GM08714 (cell line): ENCODE data around the gene TMEM72.
A peak's percentile ranks its signal among the peaks of the same experiment; 100 is the strongest.

Experiments
- H3K4me3 ChIP-seq: fragments of 200-500 bp; sonication (Bioruptor generic); 2 replicates; pipeline ENCODE4 v1.5.1; 2014; ENCODE audit warnings: mild to moderate bottlenecking, low read length, inconsistent platforms
- ZNF274 ChIP-seq: IDR thresholded peaks from 2 replicates; pipeline ENCODE4 v1.6.1; 2012; ENCODE audit warnings: mild to moderate bottlenecking, low read depth, low read length

The TMEM72 gene

DNA sequence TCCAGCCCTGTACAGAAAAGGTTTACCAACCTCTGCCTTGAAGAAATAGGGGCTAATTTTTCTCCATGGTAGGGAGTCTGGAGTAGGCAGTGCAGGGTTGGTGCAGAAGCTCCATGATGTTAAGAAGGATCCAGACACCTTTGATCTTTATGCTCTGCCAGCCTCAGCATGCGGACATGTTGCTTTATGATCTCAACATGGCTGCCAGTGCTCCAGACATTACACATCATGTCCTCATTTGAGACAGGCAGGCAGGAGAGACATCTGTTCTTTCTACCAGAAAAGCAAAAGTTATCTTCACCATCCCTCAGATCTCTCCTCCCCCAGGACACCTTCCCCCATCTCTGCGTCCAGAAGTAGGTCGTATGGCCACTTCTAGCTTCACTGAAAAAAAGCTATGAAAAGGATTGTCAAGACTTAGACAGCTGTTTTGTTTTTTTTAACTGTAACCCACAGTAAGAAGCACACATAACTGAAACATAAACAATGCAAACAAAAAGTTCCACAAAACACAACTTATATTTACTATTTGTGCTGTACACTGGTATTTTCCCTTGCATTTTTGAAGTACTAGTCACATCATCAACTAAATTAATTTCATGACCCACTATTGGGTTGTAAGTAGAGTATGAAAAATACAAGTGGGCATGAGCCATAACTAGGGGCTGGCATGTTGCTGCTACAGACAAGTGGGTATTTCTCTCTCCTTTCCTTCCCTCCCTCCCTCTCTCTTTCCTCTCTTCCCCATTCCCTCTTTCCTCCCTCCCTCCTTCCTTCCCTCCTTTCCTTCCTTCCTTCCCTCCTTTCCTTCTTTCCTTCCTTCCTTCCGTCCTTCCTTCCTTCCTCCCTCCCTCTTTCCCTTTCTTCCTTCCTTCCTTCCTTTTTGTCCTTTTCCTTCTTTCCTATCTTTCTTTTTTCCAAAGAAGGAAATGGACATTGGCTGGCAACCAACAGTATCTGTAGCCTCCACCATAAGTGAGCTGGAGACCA lies 45.9 kb downstream of the TMEM72 start:
- TF ChIP-seq ZNF274: no peak
- no peak overlapping the region for H3K4me3 ChIP-seq

DNA sequence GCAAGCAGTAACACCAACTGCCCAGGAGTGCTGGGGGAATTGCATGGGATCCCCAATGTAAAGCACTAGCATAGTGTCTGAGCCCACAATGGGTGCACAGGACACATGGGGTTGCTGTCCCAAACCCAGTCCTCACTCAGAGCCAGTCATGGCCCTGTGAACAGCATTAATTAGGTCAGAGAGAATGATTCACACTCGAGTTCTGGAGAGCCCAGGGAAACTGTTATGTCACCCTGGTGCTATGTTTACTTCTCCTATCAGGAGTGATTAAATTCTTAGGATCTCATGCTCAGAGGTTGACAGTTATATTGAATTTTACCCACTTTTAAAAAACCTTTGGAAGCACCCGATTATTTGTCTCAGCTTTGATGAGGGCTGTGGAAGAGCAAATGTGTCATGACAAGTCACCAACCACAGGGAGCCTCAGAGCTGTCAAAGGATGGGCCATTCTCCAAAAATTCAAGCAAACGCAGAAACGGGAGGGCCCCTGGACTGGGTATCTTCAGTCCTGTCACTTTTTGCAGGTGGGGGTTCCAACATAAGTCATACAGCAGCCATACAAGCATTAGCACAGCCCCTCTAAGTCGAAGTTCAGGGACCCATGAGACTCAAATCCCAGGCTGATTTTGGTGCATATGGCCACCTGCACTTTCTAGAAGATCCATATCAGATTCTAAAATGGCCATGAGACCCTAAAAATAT lies 47.2 kb downstream of the TMEM72 start:
- no peak for TF ChIP-seq ZNF274
- peak overlapping the region; percentile 97 for H3K4me3 ChIP-seq

DNA sequence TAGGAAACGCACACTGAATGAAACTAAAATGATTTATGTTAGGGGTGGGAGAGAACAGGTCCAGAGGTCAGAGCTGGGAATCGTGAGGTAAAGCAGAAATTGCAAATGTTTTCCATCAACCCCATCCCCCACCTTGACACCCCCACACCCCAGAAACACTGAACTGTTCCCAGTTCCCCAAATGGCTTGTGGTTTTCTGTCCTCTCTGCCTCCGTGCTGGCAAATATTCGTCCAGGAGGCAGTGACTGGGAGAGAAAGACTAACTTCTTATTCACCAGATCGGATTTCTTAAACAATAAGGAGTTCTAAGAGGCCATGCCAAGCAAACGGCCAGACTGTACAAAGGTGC lies 47.7 kb downstream of the TMEM72 start:
- peak overlapping the region; percentile 97 for H3K4me3 ChIP-seq
- TF ChIP-seq ZNF274: no peak

DNA sequence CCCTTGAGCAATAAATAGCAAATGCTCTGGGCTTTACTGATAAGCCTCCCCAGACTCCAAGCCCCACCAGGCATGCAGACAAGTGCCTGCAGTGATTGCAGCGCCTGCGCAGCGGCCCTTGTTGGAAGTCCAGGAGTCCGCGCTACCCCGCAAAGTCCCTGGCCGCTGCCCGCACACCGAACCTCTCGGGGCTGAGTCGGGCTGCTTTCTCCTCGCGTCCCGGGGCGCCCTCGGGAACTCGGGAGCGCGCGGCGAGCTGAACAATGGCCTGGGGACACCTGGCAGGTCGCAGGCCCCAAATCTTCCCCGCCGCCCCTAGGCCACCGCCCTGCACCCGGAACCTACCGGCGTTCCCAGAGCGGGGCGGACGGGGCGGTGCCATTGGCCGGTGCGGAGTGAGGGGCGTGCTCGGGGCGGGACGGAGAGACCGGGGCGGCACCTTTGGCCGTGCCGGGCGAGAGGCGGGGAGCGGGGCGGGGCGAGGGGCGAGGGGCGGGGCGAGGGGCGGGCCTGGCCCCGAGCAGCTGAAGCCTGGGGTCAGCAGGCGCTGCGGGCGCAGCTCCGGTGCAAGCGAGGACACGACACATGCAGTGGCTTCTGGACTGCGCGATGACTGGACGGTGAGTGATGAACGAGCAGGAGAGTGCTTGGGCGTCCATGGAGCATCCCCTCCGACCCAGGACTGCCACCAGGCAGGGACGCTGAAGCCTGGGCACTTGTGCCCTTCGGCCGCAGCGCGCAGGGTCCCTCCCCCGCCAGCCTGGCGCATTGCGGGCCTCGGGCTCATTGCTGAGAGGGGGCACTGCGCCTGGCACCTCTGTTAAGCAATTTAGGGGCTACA lies 48.3 kb downstream of the TMEM72 start, which contains the start of gene RASSF4:
Gene RASSF4 (plus strand): TSS at position 556 of the 841 bp plus-strand sequence. CDS start 10,401 bp downstream, outside the sequence.
- no peak for TF ChIP-seq ZNF274
- peak within 1 kb of the TSS; percentile 97 for H3K4me3 ChIP-seq

DNA sequence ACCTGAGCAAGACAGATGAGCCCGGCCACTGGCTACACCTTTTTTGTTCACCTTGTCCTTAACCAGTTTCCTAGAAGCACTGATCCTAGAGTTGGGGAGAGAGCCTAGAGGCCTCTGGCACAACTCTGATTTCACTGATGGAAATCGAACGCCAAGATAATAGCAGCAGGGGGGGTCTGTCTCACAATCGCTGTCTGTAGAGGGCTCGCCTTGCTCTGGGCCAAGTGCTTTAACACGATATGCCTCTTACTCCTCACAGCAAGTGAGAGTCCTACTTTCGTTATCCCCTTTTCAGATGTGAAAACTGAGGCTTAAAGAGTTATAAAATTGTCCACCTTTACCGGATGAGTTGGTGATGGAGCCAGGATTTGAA lies 48.9 kb downstream of the TMEM72 start:
- TF ChIP-seq ZNF274: no peak
- peak overlapping the region; percentile 46 for H3K4me3 ChIP-seq

DNA sequence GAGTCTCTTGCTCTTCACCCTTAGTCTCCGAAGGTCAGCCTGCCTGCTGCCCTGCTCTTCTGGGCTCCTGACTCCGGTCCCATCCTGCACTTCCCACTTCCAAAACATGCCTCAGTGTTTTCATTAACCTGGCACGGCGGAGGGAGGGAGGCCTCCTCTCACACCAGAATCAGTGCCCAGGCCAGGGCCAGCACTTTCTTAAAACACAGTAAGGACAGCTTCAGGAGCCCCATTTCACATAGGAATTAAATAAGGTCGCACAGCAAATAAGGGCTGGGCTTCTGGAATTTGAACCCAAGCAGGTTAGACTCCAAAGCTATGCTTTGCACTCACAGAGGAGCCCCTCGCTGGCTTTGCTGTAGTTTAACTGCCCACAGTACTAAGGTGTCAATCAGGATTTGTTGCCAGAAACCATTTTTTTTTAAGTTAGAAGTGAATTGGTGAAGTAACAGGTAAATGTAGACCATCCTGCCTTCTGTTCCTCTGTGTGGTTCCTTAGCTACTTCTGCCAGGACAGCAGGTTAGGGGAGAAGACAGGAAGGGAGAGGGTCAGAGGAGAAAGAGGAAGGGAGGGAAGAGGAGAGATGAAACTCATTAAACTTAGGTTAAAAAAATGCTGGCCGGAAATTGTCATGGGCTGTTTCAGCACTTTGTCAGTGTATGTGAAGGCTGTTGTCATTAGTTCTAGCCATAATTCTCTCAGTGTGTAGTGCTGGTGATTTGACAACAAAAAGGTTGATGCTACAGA lies 49.5 kb downstream of the TMEM72 start:
- TF ChIP-seq ZNF274: no peak
- peak overlapping the region; percentile 46 for H3K4me3 ChIP-seq

DNA sequence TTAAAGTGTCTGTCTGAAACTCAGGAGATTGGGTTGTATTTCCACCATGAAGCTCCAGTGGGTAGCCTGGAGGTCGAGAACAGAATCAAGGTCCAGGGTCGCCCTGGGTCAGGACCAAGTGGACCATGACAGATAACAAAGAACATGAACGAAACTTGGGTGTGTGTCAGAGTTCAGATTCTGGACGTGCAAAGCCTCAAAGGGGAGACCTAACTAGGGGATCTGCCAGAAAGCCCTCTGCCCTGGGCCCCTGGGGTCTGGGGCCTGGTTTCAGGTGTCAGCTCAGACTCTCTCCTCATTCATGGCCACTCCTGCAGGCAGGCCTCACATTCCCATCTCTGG lies 50.1 kb downstream of the TMEM72 start:
- peak overlapping the region; percentile 46 for H3K4me3 ChIP-seq
- TF ChIP-seq ZNF274: no peak

DNA sequence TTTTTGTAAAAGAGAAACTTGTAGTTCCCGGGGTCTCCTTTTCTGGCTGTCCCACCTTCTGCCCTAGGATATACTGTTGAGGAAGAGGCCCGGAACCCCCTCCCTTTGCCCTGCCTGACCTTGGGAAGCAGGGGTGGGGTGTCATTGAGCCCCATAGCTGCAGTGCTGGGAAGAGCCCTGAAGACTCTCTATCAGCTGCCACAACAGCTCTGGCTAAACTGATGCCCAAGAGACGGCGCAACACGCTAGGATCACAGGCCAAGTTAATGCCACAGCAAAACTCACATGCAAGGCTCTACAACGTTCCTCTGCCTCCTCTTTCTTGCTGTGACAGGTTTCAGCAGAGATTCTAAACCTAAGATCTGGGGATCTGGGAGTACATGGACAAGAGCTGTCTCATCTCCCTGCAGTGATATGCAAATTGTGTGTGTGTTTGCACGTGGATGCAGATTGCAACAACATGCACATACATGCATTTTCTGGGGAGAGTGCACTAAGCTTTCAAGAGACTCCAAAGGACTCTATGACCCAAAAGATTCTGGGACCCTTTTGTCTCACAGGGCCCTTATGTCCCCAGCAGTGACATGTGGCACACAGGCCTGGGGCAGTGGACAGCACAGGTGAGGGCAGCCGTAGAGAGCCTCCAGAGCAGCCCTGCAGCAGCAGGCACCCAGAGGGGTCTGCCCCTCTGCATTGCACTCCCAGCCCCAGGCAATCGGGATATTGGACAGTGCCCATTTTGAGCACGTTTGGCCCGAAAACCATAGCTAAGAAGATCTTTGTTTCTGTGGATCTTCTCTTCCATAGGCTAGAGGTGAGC lies 51.0 kb downstream of the TMEM72 start:
- H3K4me3 ChIP-seq: peak overlapping the region; percentile 46; the same call in 1 of the 2 replicates
- no peak for TF ChIP-seq ZNF274

DNA sequence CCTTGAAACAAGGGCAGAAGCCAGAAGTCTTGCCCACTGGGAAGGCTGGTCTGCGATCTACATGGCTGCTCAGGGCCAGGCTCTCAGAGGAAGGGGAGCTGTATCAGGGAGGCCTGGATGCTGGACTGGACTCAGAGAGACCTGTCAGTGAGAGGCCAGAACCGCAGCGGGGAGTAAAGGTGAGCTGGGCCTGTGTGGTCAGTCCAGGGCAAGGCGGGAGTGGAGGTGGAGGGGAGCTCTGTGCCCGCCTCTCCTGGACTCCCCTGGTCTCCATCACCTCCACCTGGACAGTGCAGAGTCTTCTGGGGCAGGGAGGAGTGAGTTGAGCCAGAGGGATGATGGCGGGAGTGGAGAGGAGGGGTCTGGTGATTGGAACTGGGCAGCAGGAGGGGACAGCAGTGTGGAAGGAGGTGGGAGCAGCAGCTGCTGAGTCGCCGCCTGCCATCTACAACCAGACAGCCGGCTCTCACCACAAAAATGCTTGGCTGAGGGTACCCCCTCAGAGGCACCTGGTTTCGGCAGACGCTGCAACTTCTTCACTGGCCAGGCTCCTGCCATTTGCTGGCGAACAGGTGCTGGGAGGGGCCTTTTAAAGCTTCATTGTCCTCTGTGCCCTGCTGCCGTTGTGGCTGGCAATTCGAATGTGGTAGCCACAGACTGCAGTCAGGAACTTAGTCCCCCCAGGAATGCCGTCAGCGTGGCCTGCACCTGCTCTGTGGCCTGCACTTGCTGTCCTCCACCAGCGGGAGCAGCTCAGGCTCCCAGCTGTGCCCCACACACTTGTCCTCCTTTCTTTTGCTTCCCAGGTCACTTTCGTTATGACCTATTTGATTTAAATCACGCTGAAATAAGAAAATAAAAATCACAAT lies 52.0 kb downstream of the TMEM72 start:
- peak overlapping the region; percentile 7; the same call in 1 of the 2 replicates for H3K4me3 ChIP-seq
- no peak for TF ChIP-seq ZNF274

DNA sequence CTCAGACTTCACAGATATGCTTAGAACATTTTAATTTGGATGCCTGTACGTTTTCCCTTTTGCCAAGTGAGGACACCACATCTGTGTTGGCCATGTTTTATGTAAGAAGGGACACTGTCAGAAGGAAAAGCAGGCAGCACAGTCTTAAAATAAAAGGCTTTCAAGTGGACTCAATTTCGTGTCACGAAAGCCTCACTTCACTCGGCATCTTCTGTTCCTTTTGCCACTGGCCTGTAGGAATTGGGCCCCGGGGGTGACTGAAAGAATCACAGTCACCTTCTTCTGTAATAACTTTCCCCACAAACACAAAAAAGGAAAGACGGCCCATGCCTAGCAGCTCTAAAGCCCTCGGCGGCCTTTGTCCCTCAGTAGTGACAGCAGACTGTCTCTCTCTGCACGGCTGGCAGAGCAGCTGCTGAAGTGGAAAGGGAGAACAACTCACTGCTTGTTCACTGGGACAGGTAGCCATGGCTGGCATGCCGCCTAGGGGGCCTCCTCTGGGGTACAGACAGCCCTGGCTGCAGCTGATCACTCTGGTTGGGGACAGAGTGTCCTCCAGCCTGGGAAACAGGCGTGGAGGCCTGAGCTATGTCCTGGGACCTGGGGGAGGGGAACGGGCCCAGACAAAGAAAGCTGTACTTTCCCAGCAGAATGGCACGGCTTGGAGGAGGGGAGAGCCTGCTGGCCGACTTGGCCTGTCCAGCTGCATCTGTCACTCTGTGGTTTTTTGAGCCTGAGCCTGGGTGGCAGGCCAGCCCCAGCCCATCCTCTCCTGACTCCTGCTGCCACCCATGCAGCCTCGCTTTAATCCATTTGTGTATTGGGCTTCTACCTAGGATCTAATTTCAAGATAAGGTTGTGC lies 52.9 kb downstream of the TMEM72 start:
- peak overlapping the region; percentile 7; the same call in 1 of the 2 replicates for H3K4me3 ChIP-seq
- no peak for TF ChIP-seq ZNF274

DNA sequence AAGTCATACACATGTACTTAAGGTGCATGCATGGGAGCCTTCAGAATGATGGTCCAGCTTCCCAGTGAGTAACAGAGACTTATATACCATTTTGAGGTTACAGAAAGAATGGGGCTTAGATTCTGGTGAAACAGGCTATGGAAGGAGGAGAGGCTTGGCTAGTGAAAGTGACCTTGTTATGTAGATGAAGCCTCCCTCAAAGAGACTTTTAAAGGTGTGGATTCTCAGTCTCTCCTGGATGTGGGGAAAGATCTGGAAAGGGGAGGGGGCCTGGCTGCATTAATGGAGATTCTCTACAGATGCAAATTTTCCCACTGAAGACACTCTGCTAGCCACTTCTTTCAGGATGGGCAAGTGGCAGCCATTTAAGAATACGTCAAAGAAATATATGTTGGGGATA lies 54.0 kb downstream of the TMEM72 start:
- no peak for TF ChIP-seq ZNF274
- no peak overlapping the region for H3K4me3 ChIP-seq
